Activated naive CD8-positive, alpha-beta T cell treated with anti-CD3 and anti-CD28 coated beads, Interleukin-2, amount 10 ng/mL, durations not matched to agents 7 days and 5 days (primary cell): Measurements from ENCODE around the gene OR52K1. TPM values are rescaled to one million over a fixed set of nuclear protein-coding genes. Genes with fewer than 3 reads are reported as not detected.
"Not testable (repeated sequence)": the region's sequence is repeated elsewhere in the genome, so short reads cannot be mapped to it uniquely, and the experiment has no call there.

Source experiments
- ATAC-seq: fragments of 150-1000 bp; cut with Tn5 transposase; one replicate; pipeline ENCODE4 v1.10.0; 2021; ENCODE audit warnings: low read depth, moderate library complexity
- POLR2A ChIA-PET: fragments of 350-600 bp; sonication (Branson Sonifier 250); formaldehyde crosslinking; loops from one replicate; lab custom pipeline; 2021; ENCODE audit warnings: antibody characterized with exemption; lab: Charles Lee
- DNase-seq: peaks from one replicate; pipeline ENCODE4 v3.0.0; 2021
- H3K27ac Mint-ChIP-seq: one replicate; pipeline ENCODE4 v1.8.0; 2022; ENCODE audit warnings: mild to moderate bottlenecking, mixed read lengths
- H3K27me3 Mint-ChIP-seq: one replicate; pipeline ENCODE4 v1.8.0; 2022; ENCODE audit warnings: mild to moderate bottlenecking, moderate library complexity, mixed read lengths
- H3K36me3 Mint-ChIP-seq: one replicate; pipeline ENCODE4 v1.8.0; 2021; ENCODE audit warnings: mild to moderate bottlenecking, mixed read lengths
- H3K4me1 Mint-ChIP-seq: one replicate; pipeline ENCODE4 v1.8.0; 2021; ENCODE audit warnings: mixed read lengths
- H3K4me3 Mint-ChIP-seq: one replicate; pipeline ENCODE4 v1.8.0; 2022; ENCODE audit warnings: mild to moderate bottlenecking, moderate library complexity, mixed read lengths
- H3K9me3 Mint-ChIP-seq: one replicate; pipeline ENCODE4 v1.8.0; 2021; ENCODE audit warnings: mixed read lengths
- total RNA-seq, 2 experiments: library from RNA; stranded (reverse); gene quantifications; one replicate each; pipeline ENCODE4 v1.2.3, GENCODE V29; 2021

OR52K1 gene
- total RNA-seq, 2 experiments from 2014 or later: not detected

DNA sequence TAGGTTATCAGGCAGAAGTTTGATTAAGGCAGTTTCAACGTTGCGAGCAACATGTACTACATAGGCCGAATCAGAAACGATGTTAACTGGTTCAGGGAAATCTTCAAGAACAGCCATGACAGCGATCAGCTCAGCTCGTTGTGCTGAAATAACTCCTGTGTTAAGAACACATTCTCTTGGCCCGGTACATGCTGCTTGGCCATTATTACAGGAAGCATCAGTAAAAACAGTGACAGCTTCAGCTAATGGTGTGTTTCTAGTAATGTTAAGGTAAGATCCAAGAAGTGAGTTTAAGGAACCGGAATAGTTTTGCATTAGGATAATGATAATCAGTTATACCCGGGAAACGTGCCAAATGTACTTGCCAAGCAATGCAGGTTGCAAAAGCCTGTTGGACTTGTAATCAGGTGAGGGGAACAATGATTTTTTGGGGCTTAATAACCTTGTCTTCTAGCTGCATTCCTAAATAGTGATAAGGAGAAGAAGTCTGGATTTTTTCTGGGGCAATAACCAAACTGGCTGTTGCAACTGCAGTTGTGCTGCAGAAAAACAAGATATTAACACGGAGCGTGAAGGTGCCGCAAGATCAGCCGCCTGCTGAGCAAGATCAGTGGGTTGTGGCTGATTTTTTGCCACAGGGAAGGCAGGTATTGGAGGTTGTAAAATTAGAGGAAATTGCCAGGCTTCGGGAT is 14.3 kb downstream of the OR52K1 start:
- Mint-ChIP-seq H3K27me3 (peaks cover 16% of the 10 kb centered on the region), H3K36me3 (no peaks in the 10 kb centered on the region), H3K4me3 (no peak overlapping the region), H3K4me1 (peaks cover 2% of the 10 kb centered on the region), H3K9me3 (no peaks in the 10 kb centered on the region), H3K27ac (no peak overlapping the region)
- POLR2A ChIA-PET: no interaction called here
- DNase-seq (no peak), ATAC-seq (no peak)

DNA sequence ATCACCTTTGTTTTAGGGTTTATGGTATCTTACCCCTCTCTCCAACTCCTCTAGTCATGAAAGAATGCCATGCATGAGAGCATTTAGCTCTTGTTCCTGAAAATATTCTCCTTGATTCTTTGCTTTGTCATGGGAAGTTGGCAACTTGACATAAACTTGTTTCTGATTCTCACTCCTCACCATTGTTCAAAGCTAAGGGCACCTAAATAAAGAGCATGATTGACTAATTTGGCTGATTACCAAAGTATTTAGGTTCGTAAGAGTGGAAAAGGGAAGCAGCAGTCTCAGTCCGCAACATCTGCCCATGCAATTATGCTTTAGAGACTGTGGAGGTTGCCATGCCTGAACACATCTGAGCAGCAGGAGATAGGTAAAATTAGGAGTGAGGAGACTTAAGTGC is 26.4 kb downstream of the OR52K1 start:
- no peaks in the 10 kb centered on the region for H3K36me3 Mint-ChIP-seq
- peaks cover 9% of the 10 kb centered on the region for H3K4me1 Mint-ChIP-seq
- peaks cover 5% of the 10 kb centered on the region for H3K27me3 Mint-ChIP-seq
- POLR2A ChIA-PET: no interaction called here
- no peak overlapping the region for H3K4me3 Mint-ChIP-seq
- H3K9me3 Mint-ChIP-seq: peaks cover 2% of the 10 kb centered on the region
- no peak for ATAC-seq
- no peak for DNase-seq
- no peak overlapping the region for H3K27ac Mint-ChIP-seq

DNA sequence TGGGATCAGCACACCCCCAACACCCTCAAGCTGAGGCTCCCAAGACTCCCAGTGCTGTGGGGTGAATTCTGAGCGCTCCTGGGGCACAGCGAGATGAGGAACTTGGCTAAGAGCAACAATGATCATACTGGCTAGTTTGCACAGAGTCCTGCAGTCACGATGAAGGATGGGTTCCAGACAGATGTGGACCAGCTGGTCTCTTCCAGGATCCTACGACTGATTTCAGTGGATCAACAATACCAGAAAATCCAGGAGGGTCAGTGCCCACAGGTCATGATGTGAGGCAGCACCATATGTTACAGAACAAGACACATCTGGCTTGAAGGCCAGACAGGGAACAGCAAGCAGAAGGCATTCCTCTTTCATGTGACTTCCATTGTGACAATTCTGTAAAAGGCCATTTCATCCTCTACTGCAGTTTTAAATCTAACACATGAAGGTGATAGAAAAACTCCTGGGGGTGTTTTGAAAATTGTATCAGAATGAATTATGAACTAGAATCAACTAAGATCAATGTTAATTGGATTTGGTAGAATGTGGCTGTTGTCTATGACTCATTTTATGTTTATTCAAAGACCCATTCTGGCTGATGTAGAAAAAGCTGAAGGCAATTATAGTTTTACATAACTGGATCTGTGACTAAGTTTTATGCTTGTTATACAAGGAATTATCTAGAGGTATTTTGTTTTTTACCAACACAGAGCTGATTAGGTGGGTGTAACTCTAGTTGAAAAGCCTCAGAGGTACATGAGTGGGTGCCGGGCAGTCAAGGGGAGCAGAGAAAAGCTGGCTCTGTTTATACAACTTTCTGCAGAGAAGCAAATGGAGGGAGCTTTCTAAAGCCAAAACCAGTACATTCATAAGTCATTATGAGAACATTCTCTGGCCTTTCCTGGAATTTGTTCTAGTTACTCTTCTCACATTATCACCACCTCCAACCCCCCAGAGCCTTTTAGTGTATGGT is 29.1 kb downstream of the OR52K1 start:
- Mint-ChIP-seq H3K4me3 (no peak overlapping the region), H3K36me3 (no peaks in the 10 kb centered on the region), H3K9me3 (peaks cover 2% of the 10 kb centered on the region), H3K27ac (peak overlapping the region; percentile 30), H3K4me1 (peaks cover 9% of the 10 kb centered on the region), H3K27me3 (peaks cover 4% of the 10 kb centered on the region)
- ATAC-seq (no peak), DNase-seq (no peak)
- POLR2A ChIA-PET: no interaction called here

DNA sequence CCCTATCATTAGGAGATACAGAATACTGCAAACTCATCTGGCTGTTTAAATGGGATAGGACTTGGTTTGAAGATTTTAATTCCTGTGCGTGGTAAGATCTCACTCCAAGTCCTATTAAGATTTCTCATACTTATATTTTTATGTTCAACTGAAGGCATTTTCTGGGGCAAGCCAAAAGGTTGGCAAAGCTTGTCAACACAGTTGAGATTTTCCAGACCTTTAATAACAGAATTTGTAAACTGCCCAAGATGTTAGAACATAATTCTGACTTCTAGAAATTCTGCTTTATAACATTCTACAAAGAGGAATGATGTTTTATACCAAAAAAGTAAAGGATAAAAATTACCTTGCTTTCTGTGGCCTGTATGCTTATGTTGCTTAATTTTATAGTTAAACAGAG is 31.8 kb downstream of the OR52K1 start:
- ATAC-seq: no peak
- no peaks in the 10 kb centered on the region for H3K36me3 Mint-ChIP-seq
- no peak overlapping the region for H3K4me3 Mint-ChIP-seq
- no peaks in the 10 kb centered on the region for H3K27me3 Mint-ChIP-seq
- no peak for DNase-seq
- H3K27ac Mint-ChIP-seq: no peak overlapping the region
- POLR2A ChIA-PET: no interaction called here
- H3K4me1 Mint-ChIP-seq: peaks cover 9% of the 10 kb centered on the region
- no peaks in the 10 kb centered on the region for H3K9me3 Mint-ChIP-seq

DNA sequence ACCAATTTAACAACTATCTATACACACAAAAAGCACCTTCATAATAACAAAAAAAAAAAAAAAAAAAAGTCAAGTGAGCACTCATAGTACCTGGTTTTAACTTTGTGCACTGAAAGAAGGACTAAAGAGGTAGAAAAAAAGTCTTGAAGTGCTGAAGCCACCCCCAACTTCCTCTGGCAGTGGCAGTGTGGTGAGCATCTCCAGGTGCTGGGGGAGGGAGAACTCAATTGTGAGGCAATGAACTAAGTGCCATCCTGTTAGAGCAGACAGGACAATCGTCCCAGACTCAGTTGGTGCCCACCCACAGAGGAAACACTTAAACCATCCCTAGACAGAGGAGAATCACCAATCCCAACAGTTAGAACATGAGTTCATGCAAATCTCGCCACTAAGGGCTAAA is 39.9 kb downstream of the OR52K1 start:
- no peaks in the 10 kb centered on the region for H3K36me3 Mint-ChIP-seq
- H3K9me3 Mint-ChIP-seq: no peaks in the 10 kb centered on the region
- POLR2A ChIA-PET: no interaction called here
- DNase-seq (no peak), ATAC-seq (peak; percentile 89)
- H3K4me3 Mint-ChIP-seq: no peak overlapping the region
- peaks cover 6% of the 10 kb centered on the region for H3K4me1 Mint-ChIP-seq
- peak overlapping the region; percentile 8 for H3K27ac Mint-ChIP-seq
- peaks cover 15% of the 10 kb centered on the region for H3K27me3 Mint-ChIP-seq

DNA sequence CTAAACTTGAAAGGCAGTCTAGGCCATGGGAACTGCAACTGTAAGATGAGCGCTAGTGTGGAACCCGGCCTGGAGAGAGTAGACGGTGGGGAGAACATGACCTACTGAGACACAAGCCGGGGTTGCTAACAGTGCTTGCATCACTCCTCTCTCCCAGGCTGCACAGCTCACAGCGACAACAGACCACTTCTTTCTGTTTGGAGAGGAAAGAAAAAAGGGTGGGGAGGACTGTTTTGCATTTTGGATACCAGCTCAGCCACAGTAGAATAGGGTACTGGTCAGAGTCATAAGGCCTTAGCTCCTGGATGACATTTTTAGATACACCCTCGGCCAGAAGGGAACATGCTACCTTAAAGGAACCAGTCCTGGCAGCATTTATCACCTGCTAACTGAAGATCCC is 40.3 kb downstream of the OR52K1 start:
- Mint-ChIP-seq H3K27ac (peak overlapping the region; percentile 8), H3K27me3 (peaks cover 18% of the 10 kb centered on the region), H3K9me3 (no peaks in the 10 kb centered on the region), H3K36me3 (no peaks in the 10 kb centered on the region), H3K4me1 (peaks cover 6% of the 10 kb centered on the region), H3K4me3 (no peak overlapping the region)
- DNase-seq (no peak), ATAC-seq (no peak)
- POLR2A ChIA-PET: no interaction called here

DNA sequence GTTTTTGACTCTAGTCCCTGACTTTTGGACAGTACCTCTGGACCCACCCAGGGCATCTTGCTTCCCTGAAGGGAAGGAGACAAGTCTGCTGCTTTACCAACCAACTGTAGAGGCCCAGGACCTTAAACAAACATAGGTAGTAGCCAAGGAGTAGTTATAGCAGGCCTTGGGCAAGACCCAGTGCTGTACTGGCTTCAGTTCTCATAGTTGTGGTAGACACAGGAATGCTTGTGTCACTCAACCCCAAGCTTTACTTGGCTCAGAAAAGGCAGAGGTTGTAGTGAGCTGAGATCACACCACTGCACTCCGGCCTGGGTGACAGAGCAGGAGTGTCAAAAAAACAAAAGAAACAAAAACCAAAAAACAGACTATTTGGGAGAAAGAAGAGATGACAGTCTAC is 41.2 kb downstream of the OR52K1 start:
- H3K9me3 Mint-ChIP-seq: no peaks in the 10 kb centered on the region
- peaks cover 24% of the 10 kb centered on the region for H3K27me3 Mint-ChIP-seq
- H3K4me3 Mint-ChIP-seq: no peak overlapping the region
- DNase-seq: no peak
- no peak for ATAC-seq
- POLR2A ChIA-PET: no interaction called here
- H3K4me1 Mint-ChIP-seq: peaks cover 6% of the 10 kb centered on the region
- H3K36me3 Mint-ChIP-seq: no peaks in the 10 kb centered on the region
- H3K27ac Mint-ChIP-seq: no peak overlapping the region

DNA sequence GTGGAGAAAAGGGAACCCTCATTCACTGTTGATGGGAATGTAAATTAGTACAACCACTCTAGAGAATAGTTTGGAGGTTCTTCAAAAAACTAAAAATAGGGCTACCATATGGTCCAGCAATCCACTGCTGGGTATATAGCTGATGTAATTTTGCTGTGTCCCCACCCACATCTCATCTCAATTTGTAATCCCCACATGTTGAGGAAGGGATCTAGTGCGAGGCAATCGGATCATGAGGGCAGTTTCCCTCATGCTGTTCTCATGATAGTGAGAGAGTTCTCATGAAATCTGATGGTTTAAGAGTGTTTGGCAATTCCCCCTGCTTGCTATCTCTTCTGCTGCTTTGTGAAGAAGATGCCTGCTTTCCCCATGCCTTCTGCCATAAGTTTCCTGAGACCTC is 45.5 kb downstream of the OR52K1 start:
- Mint-ChIP-seq H3K4me3 (no peak overlapping the region), H3K27ac (no peak overlapping the region), H3K36me3 (no peaks in the 10 kb centered on the region), H3K4me1 (no peaks in the 10 kb centered on the region), H3K9me3 (no peaks in the 10 kb centered on the region), H3K27me3 (peaks cover 29% of the 10 kb centered on the region)
- POLR2A ChIA-PET: no interaction called here
- no peak for ATAC-seq
- no peak for DNase-seq

DNA sequence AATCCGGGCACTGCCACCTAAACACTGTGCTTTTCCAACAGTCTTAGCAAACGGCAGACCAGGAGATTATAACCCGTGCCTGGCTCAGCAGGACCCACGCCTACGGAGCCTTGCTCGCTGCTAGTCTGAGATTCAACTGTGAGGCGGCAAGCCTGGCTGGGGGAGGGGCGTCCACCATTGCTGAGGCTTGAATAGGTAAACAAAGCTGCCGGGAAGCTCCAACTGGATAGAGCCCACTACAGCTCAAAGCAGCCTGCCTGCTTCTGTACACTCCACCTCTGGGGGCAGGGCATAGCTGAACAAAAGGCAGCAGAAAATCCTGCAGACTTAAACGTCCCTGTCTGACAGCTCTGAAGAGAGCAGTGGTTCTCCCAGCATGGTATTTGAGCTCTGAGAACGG is 49.2 kb downstream of the OR52K1 start:
- DNase-seq, H3K36me3 Mint-ChIP-seq, H3K4me3 Mint-ChIP-seq, H3K27ac Mint-ChIP-seq, H3K9me3 Mint-ChIP-seq, POLR2A ChIA-PET, ATAC-seq, H3K4me1 Mint-ChIP-seq: not testable (repeated sequence)
- H3K27me3 Mint-ChIP-seq: peaks cover 28% of the 10 kb centered on the region

DNA sequence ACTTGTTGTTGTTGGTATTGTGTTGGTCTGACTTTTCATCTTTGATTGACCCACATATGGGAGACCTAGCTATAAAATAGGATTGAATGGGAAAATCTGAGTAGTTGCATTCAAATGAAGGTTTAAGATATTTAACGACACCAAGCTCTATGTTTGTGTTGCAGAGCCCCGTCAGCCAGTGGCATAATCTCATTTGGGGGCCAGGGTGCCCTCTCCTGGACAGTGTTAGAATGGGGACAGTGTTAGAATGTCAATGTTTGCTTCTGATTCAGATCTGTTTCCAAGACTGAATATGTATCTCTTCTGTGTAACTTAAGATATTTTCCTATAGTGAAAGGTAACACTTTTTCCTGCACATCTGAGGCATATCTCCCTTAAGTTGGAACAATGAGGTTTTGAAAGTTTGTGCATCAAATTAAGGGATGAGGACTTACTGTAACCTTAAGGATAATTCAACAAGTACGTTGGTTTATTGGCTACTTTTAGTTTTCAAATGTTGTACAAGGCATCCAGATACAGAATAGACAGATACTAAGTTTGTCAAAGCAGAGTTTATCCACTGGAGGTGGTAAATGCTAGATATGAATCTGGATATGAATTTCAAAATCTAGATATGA is 57.3 kb downstream of the OR52K1 start:
- POLR2A ChIA-PET: no interaction called here
- Mint-ChIP-seq H3K9me3 (no peaks in the 10 kb centered on the region), H3K4me1 (peaks cover 2% of the 10 kb centered on the region), H3K27ac (no peak overlapping the region), H3K4me3 (no peak overlapping the region), H3K36me3 (no peaks in the 10 kb centered on the region), H3K27me3 (peaks cover 21% of the 10 kb centered on the region)
- peak; percentile 52 for ATAC-seq
- DNase-seq: peak; percentile 31

DNA sequence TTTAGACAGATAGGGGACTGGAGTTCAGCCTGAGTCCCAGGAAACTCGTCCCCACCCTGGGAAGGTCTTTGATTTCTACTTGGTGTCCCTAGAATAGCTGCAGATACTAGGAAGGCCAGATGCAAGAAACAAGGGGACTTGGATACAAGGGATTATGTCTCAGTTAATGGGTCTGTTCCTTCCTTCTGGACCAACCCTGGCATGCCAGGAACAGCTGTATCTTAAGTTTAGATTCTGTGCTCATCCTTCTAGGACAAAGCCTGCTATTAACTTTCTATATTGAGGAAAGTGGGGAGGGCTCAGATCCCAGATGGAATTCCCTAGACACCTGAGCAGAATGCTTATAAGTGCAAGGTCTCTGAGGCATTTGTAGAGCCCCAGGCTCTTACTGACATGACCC is 58.6 kb downstream of the OR52K1 start:
- Mint-ChIP-seq H3K27ac (no peak overlapping the region), H3K27me3 (peaks cover 17% of the 10 kb centered on the region), H3K9me3 (no peaks in the 10 kb centered on the region), H3K36me3 (no peaks in the 10 kb centered on the region), H3K4me1 (peaks cover 2% of the 10 kb centered on the region), H3K4me3 (no peak overlapping the region)
- POLR2A ChIA-PET: no interaction called here
- ATAC-seq (no peak), DNase-seq (no peak)
